Smooth muscle cell (in vitro differentiated cells): ENCODE data around the gene ERGIC1. TPM values are rescaled to one million over a fixed set of nuclear protein-coding genes. Genes with fewer than 3 reads are reported as not detected.

Source experiments
- DNase-seq: peaks from one replicate; lab custom pipeline; 2025; ENCODE audit not compliant: unreplicated experiment; lab: John Stamatoyannopoulos, UW
- H2AFZ ChIP-seq: fragments of 200-600 bp; sonication (generic); 2 replicates; pipeline ENCODE4 v1.6.0; 2016; ENCODE audit warnings: antibody characterized with exemption, low read depth, mild to moderate bottlenecking
- H3F3A ChIP-seq: fragments of 200-600 bp; sonication (generic); 2 replicates; pipeline ENCODE4 v1.6.0; 2017; ENCODE audit warnings: antibody characterized with exemption, low read depth
- H3K27ac ChIP-seq: fragments of 200-600 bp; sonication (generic); 2 replicates; pipeline ENCODE4 v1.5.1; 2016; ENCODE audit warnings: low read depth, mild to moderate bottlenecking
- H3K27me3 ChIP-seq: fragments of 200-600 bp; sonication (generic); 2 replicates; pipeline ENCODE4 v1.6.1; 2016; ENCODE audit warnings: low read depth, mild to moderate bottlenecking
- H3K36me3 ChIP-seq: fragments of 200-600 bp; sonication (generic); 2 replicates; pipeline ENCODE4 v1.5.1; 2016; ENCODE audit warnings: low read depth
- H3K4me1 ChIP-seq: fragments of 200-600 bp; sonication (generic); 2 replicates; pipeline ENCODE4 v1.5.1; 2016; ENCODE audit warnings: low read depth
- H3K4me2 ChIP-seq: fragments of 200-600 bp; sonication (generic); 2 replicates; pipeline ENCODE4 v1.6.0; 2016; ENCODE audit warnings: mild to moderate bottlenecking
- H3K4me3 ChIP-seq: fragments of 200-600 bp; sonication (generic); 2 replicates; pipeline ENCODE4 v1.5.1; 2016; ENCODE audit warnings: mild to moderate bottlenecking
- H3K79me2 ChIP-seq: fragments of 200-600 bp; sonication (generic); 2 replicates; pipeline ENCODE4 v1.6.0; 2016; ENCODE audit warnings: low read depth, mild to moderate bottlenecking
- H3K9ac ChIP-seq: fragments of 200-600 bp; sonication (generic); 2 replicates; pipeline ENCODE4 v1.6.0; 2016; ENCODE audit warnings: low read depth
- H3K9me3 ChIP-seq: fragments of 200-600 bp; sonication (generic); replicated peaks from 2 replicates; pipeline ENCODE4 v1.5.1; 2016; ENCODE audit warnings: low read depth
- H4K20me1 ChIP-seq: fragments of 200-600 bp; sonication (generic); 2 replicates; pipeline ENCODE4 v1.6.0; 2016; ENCODE audit warnings: low read depth
- CTCF ChIP-seq: fragments of 200-600 bp; sonication (generic); IDR thresholded peaks from 2 replicates; pipeline ENCODE4 v1.5.1; 2017; ENCODE audit warnings: borderline replicate concordance, mild to moderate bottlenecking, antibody characterized with exemption; ENCODE audit not compliant: insufficient read depth, poor library complexity, severe bottlenecking
- WGBS: methylation state at CpG from one replicate; pipeline ENCODE4 v1.1.7; 2016; ENCODE audit warnings: low lambda C conversion rate; 5-methylcytosine and 5-hydroxymethylcytosine counted together
- polyA plus RNA-seq: library from polyadenylated mRNA; unstranded; fragments of >200 nt; fragmentation: Nextera tagmentation; extraction: Ambion mirVana; gene quantifications from 2 replicates; pipeline ENCODE4 v1.2.1, GENCODE V29; 2016
- total RNA-seq: library from RNA; depleted of rRNA; stranded (reverse); fragments of >200 nt; gene quantifications from 2 replicates; pipeline ENCODE4 v1.2.3, GENCODE V29; 2014

Gene ERGIC1
- total and polyA plus RNA-seq, 2 experiments from 2014 or later, result 38.2 to 140 TPM

- no peak overlapping the region for H3K4me3 ChIP-seq
- H3K27ac ChIP-seq, result peak overlapping the region; percentile 98
- H3K9me3 ChIP-seq, result no peaks in the 10 kb centered on the region
- H4K20me1 ChIP-seq, result no peaks in the 10 kb centered on the region
- no peak overlapping the region for H2AFZ ChIP-seq
- H3K36me3 ChIP-seq, result no peaks in the 10 kb centered on the region
- DNase-seq, result peak; percentile 14
- peaks cover 37% of the 10 kb centered on the region for H3F3A ChIP-seq
- peaks cover 53% of the 10 kb centered on the region for H3K4me1 ChIP-seq
- peak overlapping the region; percentile 89 for H3K9ac ChIP-seq
- H3K27me3 ChIP-seq, result no peaks in the 10 kb centered on the region
- TF ChIP-seq CTCF, result peak; percentile 51
- no peaks in the 10 kb centered on the region for H3K79me2 ChIP-seq
- peak overlapping the region; percentile 67 for H3K4me2 ChIP-seq
- WGBS, result 32% methylated on average over 25 of the region's 25 CpGs
Observed at GRCh38 chr5:172902497-172903472, 68.7 kb downstream of the ERGIC1 start.

GRCh38 chr5:172903790-172904189, 69.7 kb downstream of the ERGIC1 start:
- no peak for TF ChIP-seq CTCF
- Histone ChIP-seq H3K79me2 (no peaks in the 10 kb centered on the region), H3K27me3 (no peaks in the 10 kb centered on the region), H3K4me3 (no peak overlapping the region), H3K9ac (peak overlapping the region; percentile 89), H2AFZ (no peak overlapping the region), H3F3A (peaks cover 34% of the 10 kb centered on the region), H3K4me1 (peaks cover 45% of the 10 kb centered on the region), H3K27ac (peak overlapping the region; percentile 98), H3K4me2 (peak overlapping the region; percentile 67), H4K20me1 (no peaks in the 10 kb centered on the region), H3K9me3 (no peaks in the 10 kb centered on the region), H3K36me3 (no peaks in the 10 kb centered on the region)
- DNase-seq, result peak; percentile 11
- WGBS, result 49% methylated on average over 4 of the region's 4 CpGs

- peak overlapping the region; percentile 67 for H3K4me2 ChIP-seq
Observed at GRCh38 chr5:172904312-172904642, 70.2 kb downstream of the ERGIC1 start.

More at GRCh38 chr5:172904312-172904642, 70.2 kb downstream of the ERGIC1 start:
- no peak for DNase-seq
- Histone ChIP-seq H3K27ac (peak overlapping the region; percentile 98), H3K79me2 (no peaks in the 10 kb centered on the region), H3K9me3 (no peaks in the 10 kb centered on the region), H3K36me3 (no peaks in the 10 kb centered on the region), H3K27me3 (no peaks in the 10 kb centered on the region), H2AFZ (no peak overlapping the region), H3K4me3 (no peak overlapping the region), H3K9ac (peak overlapping the region; percentile 89), H3K4me1 (peaks cover 42% of the 10 kb centered on the region), H4K20me1 (no peaks in the 10 kb centered on the region), H3F3A (peaks cover 31% of the 10 kb centered on the region)
- TF ChIP-seq CTCF, result no peak
- WGBS, result 78% methylated on average over 4 of the region's 4 CpGs
